Lung (tissue), 12 donors: ENCODE measurements around the gene SIGLEC11. TPM values are rescaled to one million over a fixed set of nuclear protein-coding genes. Genes with fewer than 3 reads are reported as not detected.

ENCODE experiments used
- ATAC-seq: fragments of 200-7000 bp; cut with Tn5 transposase; one replicate; pipeline ENCODE4 v1.9.1; 2020; ENCODE audit warnings: moderate number of reproducible peaks; ENCODE audit not compliant: insufficient read depth, low FRiP score
- DNase-seq, 3 donors: peaks; one replicate each; pipeline ENCODE4 v3.0.0-alpha.2; 2013 to 2017
- H3K27ac ChIP-seq, 2 donors: one replicate each; pipeline ENCODE4 v1.5.1; 2013; ENCODE audit warnings: mild to moderate bottlenecking in 2 of 2, moderate library complexity in 2 of 2, control low read depth in 1 of 2, inconsistent platforms in 1 of 2, low read depth in 1 of 2, low read length in 1 of 2
- H3K27me3 ChIP-seq, 3 donors: one replicate each; pipeline ENCODE4 v1.5.1; 2013; ENCODE audit warnings: low read length in 2 of 3; ENCODE audit not compliant: control insufficient read depth in 3 of 3, insufficient read depth in 3 of 3
- H3K36me3 ChIP-seq, 4 donors: one replicate each; pipeline ENCODE4 v1.5.1; 2013; ENCODE audit warnings: low read length in 4 of 4, mild to moderate bottlenecking in 1 of 4, moderate library complexity in 1 of 4; ENCODE audit not compliant: control insufficient read depth in 4 of 4, insufficient read depth in 4 of 4
- H3K4me1 ChIP-seq, 5 donors: one replicate each; pipeline ENCODE4 v1.5.1; 2013; ENCODE audit warnings: low read length in 5 of 5, mild to moderate bottlenecking in 2 of 5, moderate library complexity in 1 of 5; ENCODE audit not compliant: control insufficient read depth in 5 of 5, insufficient read depth in 5 of 5
- H3K4me3 ChIP-seq: one replicate; pipeline ENCODE4 v1.5.1; 2013; ENCODE audit warnings: mild to moderate bottlenecking, control low read depth, moderate library complexity
- H3K9ac ChIP-seq, 2 donors: one replicate each; pipeline ENCODE4 v1.5.1; 2013; ENCODE audit warnings: low read length in 2 of 2, control low read depth in 1 of 2; ENCODE audit not compliant: insufficient read depth in 1 of 2
- H3K9me3 ChIP-seq, 4 donors: one replicate each; pipeline ENCODE4 v1.5.1; 2013; ENCODE audit warnings: low read length in 3 of 4, mild to moderate bottlenecking in 1 of 4, moderate library complexity in 1 of 4; ENCODE audit not compliant: control insufficient read depth in 4 of 4, insufficient read depth in 3 of 4
- WGBS, 2 donors: extraction: QIAGEN DNeasy Blood & Tissue Kit; methylation state at CpG; one replicate each; pipeline ENCODE4 v1.1.7; 2013; 5-methylcytosine and 5-hydroxymethylcytosine counted together
- polyA plus RNA-seq, 2 donors: library from polyadenylated mRNA; stranded (reverse); fragments of 200-250 nt; gene quantifications; one replicate each; pipeline ENCODE4 v1.2.1, GENCODE V29; 2013
- total RNA-seq, 2 donors: library from RNA; depleted of rRNA in 1 of 2; stranded (reverse); fragments of >200 nt in 1 of 2; gene quantifications; one replicate each; pipeline ENCODE4 v1.2.1, GENCODE V29; 2014 to 2021
- TF ChIP-seq, protein P1 (sequence below): IDR thresholded peaks from 2 replicates; pipeline ENCODE4 v1.5.1; 2012; ENCODE audit warnings: mild to moderate bottlenecking; ENCODE audit errors: control extremely low read depth, extremely low read depth
- donor health status: control.
- donor health status: control.
- donor health status: Bipolar disorder and iron deficiency.
- donor health status: healthy.
- donor health status: DM: yes; HTN: yes; CAD: no.

Gene SIGLEC11
- total and polyA plus RNA-seq, 4 donors = 1.3 to 6.5 (median 3.2) TPM

GRCh38 chr19:49939721-49940481 lies 21.1 kb downstream of the SIGLEC11 start:
- H3K27ac ChIP-seq = no peak overlapping the region
- DNase-seq (no peak), ATAC-seq (no peak)
- H3K4me1 ChIP-seq = peaks cover 0 to 6% (median 0%) of the 10 kb centered on the region in 5 donors
- H3K9me3 ChIP-seq = no peaks in the 10 kb centered on the region
- no peaks in the 10 kb centered on the region for H3K36me3 ChIP-seq
- WGBS, 2 donors = 67 to 87% methylated on average over 7 of the region's 7 CpGs
- no peak overlapping the region for H3K9ac ChIP-seq
- TF ChIP-seq, protein P1, sequence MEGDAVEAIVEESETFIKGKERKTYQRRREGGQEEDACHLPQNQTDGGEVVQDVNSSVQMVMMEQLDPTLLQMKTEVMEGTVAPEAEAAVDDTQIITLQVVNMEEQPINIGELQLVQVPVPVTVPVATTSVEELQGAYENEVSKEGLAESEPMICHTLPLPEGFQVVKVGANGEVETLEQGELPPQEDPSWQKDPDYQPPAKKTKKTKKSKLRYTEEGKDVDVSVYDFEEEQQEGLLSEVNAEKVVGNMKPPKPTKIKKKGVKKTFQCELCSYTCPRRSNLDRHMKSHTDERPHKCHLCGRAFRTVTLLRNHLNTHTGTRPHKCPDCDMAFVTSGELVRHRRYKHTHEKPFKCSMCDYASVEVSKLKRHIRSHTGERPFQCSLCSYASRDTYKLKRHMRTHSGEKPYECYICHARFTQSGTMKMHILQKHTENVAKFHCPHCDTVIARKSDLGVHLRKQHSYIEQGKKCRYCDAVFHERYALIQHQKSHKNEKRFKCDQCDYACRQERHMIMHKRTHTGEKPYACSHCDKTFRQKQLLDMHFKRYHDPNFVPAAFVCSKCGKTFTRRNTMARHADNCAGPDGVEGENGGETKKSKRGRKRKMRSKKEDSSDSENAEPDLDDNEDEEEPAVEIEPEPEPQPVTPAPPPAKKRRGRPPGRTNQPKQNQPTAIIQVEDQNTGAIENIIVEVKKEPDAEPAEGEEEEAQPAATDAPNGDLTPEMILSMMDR = no peak
- H3K4me3 ChIP-seq = no peak overlapping the region
- H3K27me3 ChIP-seq = no peaks in the 10 kb centered on the region

DNA sequence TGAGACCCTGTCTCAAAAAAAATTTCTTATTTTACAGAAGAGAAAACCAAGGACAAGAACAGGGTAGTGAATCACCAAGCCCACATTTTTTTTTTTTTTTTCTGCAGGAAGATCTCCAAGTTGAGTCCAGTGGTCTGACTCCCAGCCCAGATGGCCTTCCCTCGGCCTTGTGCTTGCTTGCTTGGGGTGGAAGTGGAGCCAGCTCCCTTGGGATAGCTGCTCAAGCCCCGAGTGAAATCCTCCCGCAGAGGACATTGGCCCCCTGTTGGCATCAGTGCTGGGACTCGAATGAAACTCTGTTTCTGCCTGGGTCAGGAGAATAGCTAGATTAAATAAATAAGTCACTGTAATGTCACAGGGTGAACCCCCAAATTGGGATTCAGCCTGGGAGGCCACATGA lies 22.3 kb downstream of the SIGLEC11 start:
- no peaks in the 10 kb centered on the region for H3K9me3 ChIP-seq
- 77 to 90% methylated on average over 4 of the region's 4 CpGs for WGBS, 2 donors
- ATAC-seq = no peak
- no peaks in the 10 kb centered on the region for H3K27me3 ChIP-seq
- no peak overlapping the region for H3K27ac ChIP-seq
- no peaks in the 10 kb centered on the region for H3K36me3 ChIP-seq
- TF ChIP-seq, protein P1 = no peak
- no peak overlapping the region for H3K4me3 ChIP-seq
- H3K4me1 ChIP-seq = peaks cover 0 to 6% (median 0%) of the 10 kb centered on the region in 5 donors
- no peak overlapping the region for H3K9ac ChIP-seq
- no peak for DNase-seq

- DNase-seq = peak; percentile 83 to 86 (median 85)
- H3K9ac ChIP-seq = peak overlapping the region in 1 of 2 donors; percentile 5
- TF ChIP-seq, protein P1 = peak; percentile 92
- WGBS, 2 donors = 17 to 21% methylated on average over 35 of the region's 35 CpGs
- H3K4me3 ChIP-seq = no peak overlapping the region
- peak; percentile 92 for ATAC-seq
- no peaks in the 10 kb centered on the region for H3K27me3 ChIP-seq
- no peaks in the 10 kb centered on the region for H3K9me3 ChIP-seq
- peaks cover 0 to 6% (median 0%) of the 10 kb centered on the region in 5 donors for H3K4me1 ChIP-seq
- no peak overlapping the region for H3K27ac ChIP-seq
- peaks cover 0 to under 1% (median 0%) of the 10 kb centered on the region in 4 donors for H3K36me3 ChIP-seq
These were observed 23.1 kb downstream of the SIGLEC11 start for GRCh38 chr19:49937750-49938381.
